Measurements from ENCODE around the gene WDR6.

Gene WDR6

DNA sequence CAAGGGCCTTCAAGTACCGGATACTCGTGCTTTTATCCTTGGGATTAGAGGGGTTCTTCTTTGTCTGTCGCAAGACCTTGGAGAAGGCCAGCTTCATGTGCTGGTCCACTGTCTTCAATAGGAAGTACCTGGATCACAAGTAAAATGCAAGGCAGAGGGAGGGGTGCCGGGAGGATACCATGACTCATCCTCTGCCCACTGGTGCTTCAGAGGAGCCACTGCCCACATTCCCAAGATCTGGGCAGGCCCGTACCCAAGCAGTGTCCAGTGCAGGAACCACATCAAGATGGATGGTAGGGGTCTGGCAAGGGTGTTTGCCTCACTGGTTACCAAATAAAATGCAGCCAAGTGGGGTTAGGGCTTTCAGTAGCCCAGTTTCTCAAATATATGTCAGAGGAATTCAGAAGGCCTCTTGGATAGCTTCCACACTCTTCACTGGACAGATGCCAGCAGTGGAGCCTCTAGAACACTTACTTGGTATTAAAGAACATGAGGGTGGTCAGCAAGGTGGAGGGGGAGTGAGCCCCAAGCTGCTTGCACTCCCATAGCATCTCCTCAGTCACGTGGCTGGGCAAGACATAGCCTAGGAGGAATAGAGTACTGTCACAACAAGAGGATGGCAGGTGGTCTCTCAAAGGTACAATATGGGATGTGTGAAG is 25.6 kb downstream of the WDR6 start:
- no peak for ATAC-seq
- TF ChIP-seq ZC3H10 (CRISPR knock-in tag; IDR thresholded peaks at IDR 0.05) (no peak), ESRRG (CRISPR knock-in tag; IDR thresholded peaks at IDR 0.05) (no peak), BACH2 (CRISPR knock-in tag; IDR thresholded peaks at IDR 0.05; ENCODE audit: borderline replicate concordance) (no peak), ARNTL (CRISPR knock-in tag; IDR thresholded peaks at IDR 0.05; ENCODE audit: borderline replicate concordance, low read depth) (no peak), ZNF70 (CRISPR knock-in tag; IDR thresholded peaks at IDR 0.05) (no peak), CSDC2 (CRISPR knock-in tag; IDR thresholded peaks at IDR 0.05) (no peak), GLIS3 (CRISPR knock-in tag; IDR thresholded peaks at IDR 0.05) (no peak), ZFP3 (CRISPR knock-in tag; IDR thresholded peaks at IDR 0.05) (no peak), SNAI2 (CRISPR knock-in tag; IDR thresholded peaks at IDR 0.05) (no peak), TCF4 (CRISPR knock-in tag; IDR thresholded peaks at IDR 0.05; ENCODE audit: borderline replicate concordance) (no peak), PPARA (CRISPR knock-in tag; IDR thresholded peaks at IDR 0.05; ENCODE audit: borderline replicate concordance) (no peak), ISL1 (CRISPR knock-in tag; IDR thresholded peaks at IDR 0.05) (no peak), TOX (CRISPR knock-in tag; IDR thresholded peaks at IDR 0.05; ENCODE audit: borderline replicate concordance) (no peak), ZFP30 (CRISPR knock-in tag; IDR thresholded peaks at IDR 0.05) (no peak), OSR1 (CRISPR knock-in tag; IDR thresholded peaks at IDR 0.05) (no peak)
- TF ChIP-seq, protein P1, sequence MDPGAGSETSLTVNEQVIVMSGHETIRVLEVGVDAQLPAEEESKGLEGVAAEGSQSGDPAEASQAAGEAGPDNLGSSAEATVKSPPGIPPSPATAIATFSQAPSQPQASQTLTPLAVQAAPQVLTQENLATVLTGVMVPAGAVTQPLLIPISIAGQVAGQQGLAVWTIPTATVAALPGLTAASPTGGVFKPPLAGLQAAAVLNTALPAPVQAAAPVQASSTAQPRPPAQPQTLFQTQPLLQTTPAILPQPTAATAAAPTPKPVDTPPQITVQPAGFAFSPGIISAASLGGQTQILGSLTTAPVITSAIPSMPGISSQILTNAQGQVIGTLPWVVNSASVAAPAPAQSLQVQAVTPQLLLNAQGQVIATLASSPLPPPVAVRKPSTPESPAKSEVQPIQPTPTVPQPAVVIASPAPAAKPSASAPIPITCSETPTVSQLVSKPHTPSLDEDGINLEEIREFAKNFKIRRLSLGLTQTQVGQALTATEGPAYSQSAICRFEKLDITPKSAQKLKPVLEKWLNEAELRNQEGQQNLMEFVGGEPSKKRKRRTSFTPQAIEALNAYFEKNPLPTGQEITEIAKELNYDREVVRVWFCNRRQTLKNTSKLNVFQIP (CRISPR knock-in tag; IDR thresholded peaks at IDR 0.05; ENCODE audit: borderline replicate concordance, low read depth) = no peak
- TF ChIP-seq, protein P2, sequence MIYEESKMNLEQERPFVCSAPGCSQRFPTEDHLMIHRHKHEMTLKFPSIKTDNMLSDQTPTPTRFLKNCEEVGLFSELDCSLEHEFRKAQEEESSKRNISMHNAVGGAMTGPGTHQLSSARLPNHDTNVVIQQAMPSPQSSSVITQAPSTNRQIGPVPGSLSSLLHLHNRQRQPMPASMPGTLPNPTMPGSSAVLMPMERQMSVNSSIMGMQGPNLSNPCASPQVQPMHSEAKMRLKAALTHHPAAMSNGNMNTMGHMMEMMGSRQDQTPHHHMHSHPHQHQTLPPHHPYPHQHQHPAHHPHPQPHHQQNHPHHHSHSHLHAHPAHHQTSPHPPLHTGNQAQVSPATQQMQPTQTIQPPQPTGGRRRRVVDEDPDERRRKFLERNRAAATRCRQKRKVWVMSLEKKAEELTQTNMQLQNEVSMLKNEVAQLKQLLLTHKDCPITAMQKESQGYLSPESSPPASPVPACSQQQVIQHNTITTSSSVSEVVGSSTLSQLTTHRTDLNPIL (CRISPR knock-in tag; IDR thresholded peaks at IDR 0.05; ENCODE audit: low read depth) = no peak
- TF ChIP-seq, protein P3, sequence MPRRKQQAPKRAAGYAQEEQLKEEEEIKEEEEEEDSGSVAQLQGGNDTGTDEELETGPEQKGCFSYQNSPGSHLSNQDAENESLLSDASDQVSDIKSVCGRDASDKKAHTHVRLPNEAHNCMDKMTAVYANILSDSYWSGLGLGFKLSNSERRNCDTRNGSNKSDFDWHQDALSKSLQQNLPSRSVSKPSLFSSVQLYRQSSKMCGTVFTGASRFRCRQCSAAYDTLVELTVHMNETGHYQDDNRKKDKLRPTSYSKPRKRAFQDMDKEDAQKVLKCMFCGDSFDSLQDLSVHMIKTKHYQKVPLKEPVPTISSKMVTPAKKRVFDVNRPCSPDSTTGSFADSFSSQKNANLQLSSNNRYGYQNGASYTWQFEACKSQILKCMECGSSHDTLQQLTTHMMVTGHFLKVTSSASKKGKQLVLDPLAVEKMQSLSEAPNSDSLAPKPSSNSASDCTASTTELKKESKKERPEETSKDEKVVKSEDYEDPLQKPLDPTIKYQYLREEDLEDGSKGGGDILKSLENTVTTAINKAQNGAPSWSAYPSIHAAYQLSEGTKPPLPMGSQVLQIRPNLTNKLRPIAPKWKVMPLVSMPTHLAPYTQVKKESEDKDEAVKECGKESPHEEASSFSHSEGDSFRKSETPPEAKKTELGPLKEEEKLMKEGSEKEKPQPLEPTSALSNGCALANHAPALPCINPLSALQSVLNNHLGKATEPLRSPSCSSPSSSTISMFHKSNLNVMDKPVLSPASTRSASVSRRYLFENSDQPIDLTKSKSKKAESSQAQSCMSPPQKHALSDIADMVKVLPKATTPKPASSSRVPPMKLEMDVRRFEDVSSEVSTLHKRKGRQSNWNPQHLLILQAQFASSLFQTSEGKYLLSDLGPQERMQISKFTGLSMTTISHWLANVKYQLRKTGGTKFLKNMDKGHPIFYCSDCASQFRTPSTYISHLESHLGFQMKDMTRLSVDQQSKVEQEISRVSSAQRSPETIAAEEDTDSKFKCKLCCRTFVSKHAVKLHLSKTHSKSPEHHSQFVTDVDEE (CRISPR knock-in tag; IDR thresholded peaks at IDR 0.05) = no peak
- TF ChIP-seq, protein P4, sequence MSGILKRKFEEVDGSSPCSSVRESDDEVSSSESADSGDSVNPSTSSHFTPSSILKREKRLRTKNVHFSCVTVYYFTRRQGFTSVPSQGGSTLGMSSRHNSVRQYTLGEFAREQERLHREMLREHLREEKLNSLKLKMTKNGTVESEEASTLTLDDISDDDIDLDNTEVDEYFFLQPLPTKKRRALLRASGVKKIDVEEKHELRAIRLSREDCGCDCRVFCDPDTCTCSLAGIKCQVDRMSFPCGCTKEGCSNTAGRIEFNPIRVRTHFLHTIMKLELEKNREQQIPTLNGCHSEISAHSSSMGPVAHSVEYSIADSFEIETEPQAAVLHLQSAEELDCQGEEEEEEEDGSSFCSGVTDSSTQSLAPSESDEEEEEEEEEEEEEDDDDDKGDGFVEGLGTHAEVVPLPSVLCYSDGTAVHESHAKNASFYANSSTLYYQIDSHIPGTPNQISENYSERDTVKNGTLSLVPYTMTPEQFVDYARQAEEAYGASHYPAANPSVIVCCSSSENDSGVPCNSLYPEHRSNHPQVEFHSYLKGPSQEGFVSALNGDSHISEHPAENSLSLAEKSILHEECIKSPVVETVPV (CRISPR knock-in tag; IDR thresholded peaks at IDR 0.05) = no peak
- TF ChIP-seq, protein P5, sequence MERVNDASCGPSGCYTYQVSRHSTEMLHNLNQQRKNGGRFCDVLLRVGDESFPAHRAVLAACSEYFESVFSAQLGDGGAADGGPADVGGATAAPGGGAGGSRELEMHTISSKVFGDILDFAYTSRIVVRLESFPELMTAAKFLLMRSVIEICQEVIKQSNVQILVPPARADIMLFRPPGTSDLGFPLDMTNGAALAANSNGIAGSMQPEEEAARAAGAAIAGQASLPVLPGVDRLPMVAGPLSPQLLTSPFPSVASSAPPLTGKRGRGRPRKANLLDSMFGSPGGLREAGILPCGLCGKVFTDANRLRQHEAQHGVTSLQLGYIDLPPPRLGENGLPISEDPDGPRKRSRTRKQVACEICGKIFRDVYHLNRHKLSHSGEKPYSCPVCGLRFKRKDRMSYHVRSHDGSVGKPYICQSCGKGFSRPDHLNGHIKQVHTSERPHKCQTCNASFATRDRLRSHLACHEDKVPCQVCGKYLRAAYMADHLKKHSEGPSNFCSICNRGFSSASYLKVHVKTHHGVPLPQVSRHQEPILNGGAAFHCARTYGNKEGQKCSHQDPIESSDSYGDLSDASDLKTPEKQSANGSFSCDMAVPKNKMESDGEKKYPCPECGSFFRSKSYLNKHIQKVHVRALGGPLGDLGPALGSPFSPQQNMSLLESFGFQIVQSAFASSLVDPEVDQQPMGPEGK (CRISPR knock-in tag; IDR thresholded peaks at IDR 0.05; ENCODE audit: borderline replicate concordance) = no peak

DNA sequence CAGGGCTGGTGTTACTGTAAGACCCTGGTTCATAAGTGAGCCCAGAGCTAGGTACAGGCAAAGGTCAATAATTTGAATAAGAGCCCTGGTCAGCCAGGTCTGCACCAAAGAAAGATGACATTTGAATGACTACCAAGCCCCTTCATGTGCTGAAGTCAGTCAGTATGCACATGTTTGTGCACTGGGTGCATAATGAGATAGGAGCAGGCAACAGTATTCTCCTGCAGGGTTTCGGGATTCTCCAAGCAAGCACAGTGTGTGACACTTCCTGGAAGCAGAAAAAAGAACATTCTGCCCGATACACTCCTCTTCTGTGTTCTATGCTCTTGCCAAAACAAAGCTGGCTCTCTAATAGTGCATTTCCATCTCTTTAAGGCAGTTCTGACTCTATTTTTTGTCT is 27.5 kb downstream of the WDR6 start:
- TF ChIP-seq, protein P3 (CRISPR knock-in tag; IDR thresholded peaks at IDR 0.05) = no peak
- TF ChIP-seq BACH2 (CRISPR knock-in tag; IDR thresholded peaks at IDR 0.05; ENCODE audit: borderline replicate concordance) (no peak), PPARA (CRISPR knock-in tag; IDR thresholded peaks at IDR 0.05; ENCODE audit: borderline replicate concordance) (no peak), ESRRG (CRISPR knock-in tag; IDR thresholded peaks at IDR 0.05) (no peak), GLIS3 (CRISPR knock-in tag; IDR thresholded peaks at IDR 0.05) (no peak), TCF4 (CRISPR knock-in tag; IDR thresholded peaks at IDR 0.05; ENCODE audit: borderline replicate concordance) (no peak)
- TF ChIP-seq, protein P1 (CRISPR knock-in tag; IDR thresholded peaks at IDR 0.05; ENCODE audit: borderline replicate concordance, low read depth) = no peak
- TF ChIP-seq, protein P5 (CRISPR knock-in tag; IDR thresholded peaks at IDR 0.05; ENCODE audit: borderline replicate concordance) = no peak
- ATAC-seq = no peak

Measured in SK-N-SH treated with all-trans-retinoic acid at 6 μM for 48 hours (cell line).